PFSK-1 (cell line): ENCODE measurements around the gene NFIX.

ENCODE experiments used
- FOXP2 ChIP-seq: optimal IDR thresholded peaks from 2 replicates; pipeline ENCODE3; 2011; ENCODE audit warnings: borderline replicate concordance, control low read depth, inconsistent platforms; ENCODE audit not compliant: insufficient read depth; ENCODE audit errors: extremely low read length, extremely low read depth
- POLR2AphosphoS5 ChIP-seq: IDR thresholded peaks from 2 replicates; pipeline ENCODE4 v1.6.1; 2012; ENCODE audit warnings: low read depth, mild to moderate bottlenecking, control low read depth, low read length, moderate library complexity
- SIN3A ChIP-seq: IDR thresholded peaks from 2 replicates; pipeline ENCODE4 v1.6.1; 2012; ENCODE audit warnings: mild to moderate bottlenecking, low read length, moderate library complexity, borderline replicate concordance; ENCODE audit not compliant: insufficient read depth
- TAF1 ChIP-seq: IDR thresholded peaks from 2 replicates; pipeline ENCODE4 v1.6.1; 2012; ENCODE audit warnings: low read length, control low read depth, borderline replicate concordance; ENCODE audit not compliant: insufficient read depth
- TF ChIP-seq, protein P1 (sequence below), 2 experiments: IDR thresholded peaks; 2 replicates each; pipeline versions ENCODE4 v1.6.1 to v1.8.0; 2011 to 2012; ENCODE audit warnings: low read depth in 2 of 2, low read length in 2 of 2, control low read depth in 1 of 2, inconsistent platforms in 1 of 2, mild to moderate bottlenecking in 1 of 2, moderate library complexity in 1 of 2; ENCODE audit not compliant: insufficient read depth in 1 of 2

NFIX gene

GRCh38 chr19:13024951-13025697 lies 29.8 kb downstream of the NFIX start:
- TF ChIP-seq FOXP2 (no peak), TAF1 (no peak), POLR2AphosphoS5 (no peak), SIN3A (no peak)
- TF ChIP-seq, protein P1, sequence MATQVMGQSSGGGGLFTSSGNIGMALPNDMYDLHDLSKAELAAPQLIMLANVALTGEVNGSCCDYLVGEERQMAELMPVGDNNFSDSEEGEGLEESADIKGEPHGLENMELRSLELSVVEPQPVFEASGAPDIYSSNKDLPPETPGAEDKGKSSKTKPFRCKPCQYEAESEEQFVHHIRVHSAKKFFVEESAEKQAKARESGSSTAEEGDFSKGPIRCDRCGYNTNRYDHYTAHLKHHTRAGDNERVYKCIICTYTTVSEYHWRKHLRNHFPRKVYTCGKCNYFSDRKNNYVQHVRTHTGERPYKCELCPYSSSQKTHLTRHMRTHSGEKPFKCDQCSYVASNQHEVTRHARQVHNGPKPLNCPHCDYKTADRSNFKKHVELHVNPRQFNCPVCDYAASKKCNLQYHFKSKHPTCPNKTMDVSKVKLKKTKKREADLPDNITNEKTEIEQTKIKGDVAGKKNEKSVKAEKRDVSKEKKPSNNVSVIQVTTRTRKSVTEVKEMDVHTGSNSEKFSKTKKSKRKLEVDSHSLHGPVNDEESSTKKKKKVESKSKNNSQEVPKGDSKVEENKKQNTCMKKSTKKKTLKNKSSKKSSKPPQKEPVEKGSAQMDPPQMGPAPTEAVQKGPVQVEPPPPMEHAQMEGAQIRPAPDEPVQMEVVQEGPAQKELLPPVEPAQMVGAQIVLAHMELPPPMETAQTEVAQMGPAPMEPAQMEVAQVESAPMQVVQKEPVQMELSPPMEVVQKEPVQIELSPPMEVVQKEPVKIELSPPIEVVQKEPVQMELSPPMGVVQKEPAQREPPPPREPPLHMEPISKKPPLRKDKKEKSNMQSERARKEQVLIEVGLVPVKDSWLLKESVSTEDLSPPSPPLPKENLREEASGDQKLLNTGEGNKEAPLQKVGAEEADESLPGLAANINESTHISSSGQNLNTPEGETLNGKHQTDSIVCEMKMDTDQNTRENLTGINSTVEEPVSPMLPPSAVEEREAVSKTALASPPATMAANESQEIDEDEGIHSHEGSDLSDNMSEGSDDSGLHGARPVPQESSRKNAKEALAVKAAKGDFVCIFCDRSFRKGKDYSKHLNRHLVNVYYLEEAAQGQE (IDR thresholded peaks at IDR 0.05; ENCODE audit: insufficient read depth in 1 of 2, low read depth in 2 of 2, low read length in 2 of 2) = no peak

- TF ChIP-seq TAF1 (no peak), FOXP2 (no peak), SIN3A (no peak), POLR2AphosphoS5 (no peak)
- TF ChIP-seq, protein P1 (IDR thresholded peaks at IDR 0.05; ENCODE audit: insufficient read depth in 1 of 2, low read depth in 2 of 2, low read length in 2 of 2) = no peak
Observed at GRCh38 chr19:13025819-13026456, 30.7 kb downstream of the NFIX start.

GRCh38 chr19:13026462-13027370 lies 31.4 kb downstream of the NFIX start:
- TF ChIP-seq, protein P1 (IDR thresholded peaks at IDR 0.05; ENCODE audit: insufficient read depth in 1 of 2, low read depth in 2 of 2, low read length in 2 of 2) = no peak
- TF ChIP-seq TAF1 (no peak), POLR2AphosphoS5 (no peak), SIN3A (no peak), FOXP2 (no peak)

GRCh38 chr19:13027557-13027956 lies 32.3 kb downstream of the NFIX start:
- TF ChIP-seq SIN3A (no peak), FOXP2 (no peak), POLR2AphosphoS5 (no peak), TAF1 (no peak)
- TF ChIP-seq, protein P1 (IDR thresholded peaks at IDR 0.05; ENCODE audit: insufficient read depth in 1 of 2, low read depth in 2 of 2, low read length in 2 of 2) = no peak
